K562 (cell line): ENCODE results near the gene GNAQ. TPM values are rescaled to one million over a fixed set of nuclear protein-coding genes. Genes with fewer than 3 reads are reported as not detected.

Experiments used
- ATF4 ChIP-seq: fragments of 450-650 bp; formaldehyde crosslinking; IDR thresholded peaks from 2 replicates; pipeline ENCODE4 v1.4.0; 2022; ENCODE audit warnings: mild to moderate bottlenecking, moderate library complexity
- CHAMP1 ChIP-seq: fragments of 450-650 bp; IDR thresholded peaks from 2 replicates; pipeline ENCODE4 v1.6.1; 2016; ENCODE audit warnings: mild to moderate bottlenecking
- EP400 ChIP-seq: fragments of 450-650 bp; IDR thresholded peaks from 2 replicates; pipeline ENCODE4 v1.6.1; 2017; ENCODE audit warnings: antibody characterized with exemption, mild to moderate bottlenecking, moderate library complexity
- FOSL1 ChIP-seq: fragments of 200-800 bp; sonication (Bioruptor generic); conservative IDR thresholded peaks from 2 replicates; pipeline ENCODE4 v1.6.1; 2016; ENCODE audit warnings: missing genetic modification characterization, missing compliant biosample characterization
- GTF2B ChIP-seq: IDR thresholded peaks from 2 replicates; pipeline ENCODE4 v1.6.1; 2011; ENCODE audit not compliant: insufficient read length; ENCODE audit errors: extremely low read depth
- LCOR ChIP-seq: sonication (generic); formaldehyde crosslinking; IDR thresholded peaks from 2 replicates; pipeline ENCODE4 v1.8.0; 2022; ENCODE audit warnings: mild to moderate bottlenecking, missing genetic modification reagents
- LEF1 ChIP-seq: fragments of 450-650 bp; IDR thresholded peaks from 2 replicates; pipeline ENCODE4 v1.6.1; 2016; ENCODE audit warnings: mild to moderate bottlenecking
- MBD1 ChIP-seq: fragments of 250-450 bp; sonication (Bioruptor Pico); IDR thresholded peaks from 2 replicates; pipeline ENCODE4 v1.8.0; 2022; ENCODE audit warnings: inconsistent platforms
- MCM3 ChIP-seq: fragments of 450-650 bp; IDR thresholded peaks from 2 replicates; pipeline ENCODE4 v1.6.1; 2016
- POLR2G ChIP-seq: fragments of 200-400 bp; formaldehyde crosslinking; IDR thresholded peaks from 2 replicates; pipeline ENCODE4 v1.6.1; 2017; ENCODE audit warnings: low read depth, mild to moderate bottlenecking, antibody characterized with exemption, low read length, moderate library complexity
- ZNF143 ChIP-seq: sonication (generic); formaldehyde crosslinking; IDR thresholded peaks from 2 replicates; pipeline ENCODE4 v1.9.0; 2022; ENCODE audit warnings: mild to moderate bottlenecking, missing genetic modification reagents
- ZNF584 ChIP-seq: fragments of 200-800 bp; sonication (Bioruptor generic); IDR thresholded peaks from 2 replicates; pipeline ENCODE4 v1.6.1; 2016; ENCODE audit warnings: low read depth, mild to moderate bottlenecking, missing genetic modification characterization, missing compliant biosample characterization
- ZNF592 ChIP-seq: fragments of 450-650 bp; IDR thresholded peaks from 2 replicates; pipeline ENCODE4 v1.6.1; 2017; ENCODE audit warnings: antibody characterized with exemption, mild to moderate bottlenecking
- polyA plus RNA-seq, 8 experiments: library from polyadenylated mRNA; depleted of rRNA in 4 of 8; stranded (reverse) in 5 of 8; unstranded in 3 of 8; fragments of >200 nt; fragmentation: Nextera tagmentation in 2 of 8; fragmentation: Illumina TruSeq in 1 of 8; extraction: Ambion mirVana in 2 of 8; extraction: Trizol in 1 of 8; gene quantifications; 2 replicates each; pipeline versions ENCODE4 v1.2.1 to v1.2.3, GENCODE V29; 2011 to 2014; ENCODE audit warnings: inconsistent platforms in 1 of 8, missing spikeins in 1 of 8
- total RNA-seq, 7 experiments: library from RNA; depleted of rRNA in 6 of 7; stranded (reverse); fragments of >200 nt in 6 of 7; fragmentation: Illumina TruSeq in 2 of 7; extraction: Trizol in 2 of 7; gene quantifications; 2 replicates each; pipeline versions ENCODE4 v1.2.1 to v1.2.3, GENCODE V29; 2011 to 2021; ENCODE audit warnings: low replicate concordance in 1 of 7
- TF ChIP-seq, protein P1 (sequence below): fragments of 450-650 bp; IDR thresholded peaks from 2 replicates; pipeline ENCODE4 v1.6.1; 2017; ENCODE audit warnings: mild to moderate bottlenecking, moderate library complexity
- TF ChIP-seq, protein P2 (sequence below): fragments of 450-650 bp; formaldehyde crosslinking; conservative IDR thresholded peaks from 2 replicates; pipeline ENCODE4 v1.4.0; 2022; ENCODE audit warnings: mild to moderate bottlenecking, missing genetic modification characterization

Gene GNAQ
- total and polyA plus RNA-seq, 9 of the 15 experiments (the other 6 are each of a cell fraction or from before 2014, with no cell fraction given): 4.8 to 27.9 (median 17.5) TPM

DNA sequence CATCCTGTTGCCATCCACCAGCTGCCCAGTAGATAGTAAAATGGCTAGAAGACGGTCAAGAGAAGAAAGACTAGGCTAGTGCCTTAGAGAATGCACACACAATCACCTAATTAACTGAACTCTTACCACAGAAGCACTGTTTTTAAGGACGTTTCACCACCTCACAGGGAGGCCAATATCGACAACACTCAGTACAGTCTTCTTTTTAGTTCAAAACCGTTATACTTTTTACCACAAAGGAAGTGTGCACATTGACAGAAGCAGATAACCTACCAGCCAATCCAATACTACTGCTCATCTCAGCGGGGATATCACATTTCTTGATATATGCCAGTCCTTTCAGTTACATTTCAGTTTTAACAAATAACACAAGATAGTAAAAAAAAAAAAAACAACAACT lies 122.3 kb downstream of the GNAQ start (continued):
- no peak for TF ChIP-seq ATF4 (CRISPR knock-in tag)
- TF ChIP-seq FOSL1 (tag): no peak
- TF ChIP-seq GTF2B: no peak
- TF ChIP-seq ZNF592: peak; percentile 76
- no peak for TF ChIP-seq POLR2G
- TF ChIP-seq, protein P1, sequence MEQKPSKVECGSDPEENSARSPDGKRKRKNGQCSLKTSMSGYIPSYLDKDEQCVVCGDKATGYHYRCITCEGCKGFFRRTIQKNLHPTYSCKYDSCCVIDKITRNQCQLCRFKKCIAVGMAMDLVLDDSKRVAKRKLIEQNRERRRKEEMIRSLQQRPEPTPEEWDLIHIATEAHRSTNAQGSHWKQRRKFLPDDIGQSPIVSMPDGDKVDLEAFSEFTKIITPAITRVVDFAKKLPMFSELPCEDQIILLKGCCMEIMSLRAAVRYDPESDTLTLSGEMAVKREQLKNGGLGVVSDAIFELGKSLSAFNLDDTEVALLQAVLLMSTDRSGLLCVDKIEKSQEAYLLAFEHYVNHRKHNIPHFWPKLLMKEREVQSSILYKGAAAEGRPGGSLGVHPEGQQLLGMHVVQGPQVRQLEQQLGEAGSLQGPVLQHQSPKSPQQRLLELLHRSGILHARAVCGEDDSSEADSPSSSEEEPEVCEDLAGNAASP: no peak
- TF ChIP-seq MBD1: no peak
- 0 out of 2 replicates have a peak, but pooled peaks have one; percentile 50 for TF ChIP-seq ZNF584 (CRISPR knock-in tag)
- TF ChIP-seq MCM3: no peak
- TF ChIP-seq ZNF143: no peak
- TF ChIP-seq EP400: no peak; the same call in 1 of the 2 replicates
- 0 out of 2 replicates have a peak, but pooled peaks have one; percentile 36 for TF ChIP-seq CHAMP1
- TF ChIP-seq LEF1: peak; percentile 49; the same call in 1 of the 2 replicates
- TF ChIP-seq LCOR (CRISPR knock-in tag): 0 out of 2 replicates have a peak, but pooled peaks have one; percentile 24
- TF ChIP-seq, protein P2, sequence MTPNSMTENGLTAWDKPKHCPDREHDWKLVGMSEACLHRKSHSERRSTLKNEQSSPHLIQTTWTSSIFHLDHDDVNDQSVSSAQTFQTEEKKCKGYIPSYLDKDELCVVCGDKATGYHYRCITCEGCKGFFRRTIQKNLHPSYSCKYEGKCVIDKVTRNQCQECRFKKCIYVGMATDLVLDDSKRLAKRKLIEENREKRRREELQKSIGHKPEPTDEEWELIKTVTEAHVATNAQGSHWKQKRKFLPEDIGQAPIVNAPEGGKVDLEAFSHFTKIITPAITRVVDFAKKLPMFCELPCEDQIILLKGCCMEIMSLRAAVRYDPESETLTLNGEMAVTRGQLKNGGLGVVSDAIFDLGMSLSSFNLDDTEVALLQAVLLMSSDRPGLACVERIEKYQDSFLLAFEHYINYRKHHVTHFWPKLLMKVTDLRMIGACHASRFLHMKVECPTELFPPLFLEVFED (CRISPR knock-in tag): no peak
